Prostate gland (tissue), 2 donors: ENCODE results near the gene MRGPRD. TPM values are rescaled to one million over a fixed set of nuclear protein-coding genes. Genes with fewer than 3 reads are reported as not detected.

ENCODE experiments used
- DNase-seq: peaks from one replicate; pipeline ENCODE4 v3.0.0-alpha.2; 2019; ENCODE audit warnings: low spot score
- H3K27ac ChIP-seq, 2 donors: fragments of 200-600 bp; sonication (generic); 2 replicates each; pipeline ENCODE4 v1.5.1; 2017 to 2019
- H3K27me3 ChIP-seq: fragments of 200-600 bp; sonication (generic); replicated peaks from 2 replicates; pipeline ENCODE4 v1.5.1; 2019; ENCODE audit not compliant: insufficient read depth
- H3K36me3 ChIP-seq, 2 donors: fragments of 200-600 bp; sonication (generic); 1 replicate in 1 of 2; 2 replicates in 1 of 2; pipeline versions ENCODE4 v1.5.1 to v1.8.1; 2017 to 2019
- H3K4me1 ChIP-seq: fragments of 200-600 bp; sonication (generic); replicated peaks from 2 replicates; pipeline ENCODE4 v1.5.1; 2019
- H3K4me3 ChIP-seq, 2 donors: fragments of 200-600 bp; sonication (generic); 2 replicates each; pipeline ENCODE4 v1.5.1; 2017 to 2019
- H3K9me3 ChIP-seq: fragments of 200-600 bp; sonication (generic); 2 replicates; pipeline ENCODE4 v1.5.1; 2017
- CTCF ChIP-seq, 4 experiments: fragments of 200-600 bp in 2 of 4; fragments of 450-650 bp in 2 of 4; sonication (generic) in 2 of 4; IDR thresholded peaks; 1 replicate in 3 of 4; 2 replicates in 1 of 4; pipeline ENCODE4 v1.5.1; 2016 to 2019; ENCODE audit warnings: antibody characterized with exemption in 4 of 4, mild to moderate bottlenecking in 2 of 4, moderate library complexity in 2 of 4
- POLR2A ChIP-seq: fragments of 450-650 bp; IDR thresholded peaks from one replicate; pipeline ENCODE4 v1.6.1; 2016; ENCODE audit warnings: antibody characterized with exemption, mild to moderate bottlenecking
- POLR2AphosphoS5 ChIP-seq: sonication (generic); formaldehyde crosslinking; IDR thresholded peaks from one replicate; pipeline ENCODE4 v1.6.1; 2017; ENCODE audit warnings: antibody characterized with exemption
- WGBS: methylation state at CpG from one replicate; pipeline ENCODE4 v1.1.5; 2018; 5-methylcytosine and 5-hydroxymethylcytosine counted together
- intact Hi-C: fragments of 100-400 bp; cut with DNase I; formaldehyde crosslinking; loops from one replicate; pipeline ENCODE4 v1.14.2; 2022
- total RNA-seq, 2 donors: library from RNA; depleted of rRNA; stranded (reverse); fragments of >200 nt; gene quantifications; one replicate each; pipeline ENCODE4 v1.1.0, GENCODE V29; 2016

MRGPRD gene
- total RNA-seq, 2 donors from 2014 or later = not detected

DNA sequence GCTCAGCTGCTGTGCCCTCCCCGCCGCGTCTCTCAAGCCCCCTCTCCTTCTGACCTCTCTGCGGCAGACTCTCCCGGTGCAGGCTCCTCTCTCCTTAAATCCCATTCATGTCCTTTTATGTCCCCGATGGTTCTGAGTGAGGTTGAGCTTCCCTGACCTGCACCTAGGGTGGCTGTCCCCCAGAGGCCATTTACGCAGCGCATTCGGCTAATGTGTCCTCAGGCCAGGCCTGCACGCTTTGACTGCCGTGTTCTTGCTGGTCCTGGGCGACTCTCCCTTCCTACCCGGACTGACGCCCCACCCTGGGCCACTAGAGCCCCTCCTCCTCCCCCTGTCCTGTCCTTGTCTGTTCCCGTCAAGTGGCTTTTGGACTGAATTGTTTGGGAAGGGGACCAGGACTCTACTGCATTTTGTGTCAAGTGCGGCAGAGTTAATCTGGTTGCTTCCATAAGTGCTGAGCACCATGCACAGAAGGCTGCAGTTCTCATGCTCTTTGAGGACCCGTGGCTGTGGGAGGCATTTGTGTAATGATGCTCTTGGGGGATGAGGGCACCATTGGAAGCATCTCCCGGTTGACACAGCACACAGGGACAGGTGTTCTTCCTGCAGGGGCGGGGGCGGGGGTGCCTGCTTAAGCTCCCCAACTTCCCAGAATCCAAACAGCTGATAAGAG, 40.0 kb downstream of the MRGPRD start:
- WGBS = 84% methylated on average over 20 of the region's 20 CpGs
- Histone ChIP-seq H3K4me3 (no peak overlapping the region), H3K9me3 (no peaks in the 10 kb centered on the region), H3K36me3 (peaks cover 3 to 10% of the 10 kb centered on the region in 2 donors), H3K27me3 (no peaks in the 10 kb centered on the region), H3K27ac (no peak overlapping the region), H3K4me1 (no peaks in the 10 kb centered on the region)
- intact Hi-C loops = loop anchor here (5.0 kb wide), 1 partner anchor 72 kb away; the partner anchor contains the start of gene MRGPRF
- DNase-seq = no peak
- no peak for TF ChIP-seq POLR2A
- TF ChIP-seq POLR2AphosphoS5 = no peak
- TF ChIP-seq CTCF (IDR thresholded peaks at IDR 0.05) = no peak

- no peak overlapping the region for H3K27ac ChIP-seq
- H3K9me3 ChIP-seq = no peaks in the 10 kb centered on the region
- H3K36me3 ChIP-seq = peaks cover 3 to 10% of the 10 kb centered on the region in 2 donors
- DNase-seq = no peak
- intact Hi-C loops = loop anchor here (5.0 kb wide), 1 partner anchor 72 kb away; the partner anchor contains the start of gene MRGPRF
- no peak for TF ChIP-seq POLR2AphosphoS5
- no peak for TF ChIP-seq POLR2A
- TF ChIP-seq CTCF (IDR thresholded peaks at IDR 0.05) = no peak
- H3K27me3 ChIP-seq = no peaks in the 10 kb centered on the region
- WGBS = 84% methylated on average over 33 of the region's 33 CpGs
- no peaks in the 10 kb centered on the region for H3K4me1 ChIP-seq
- no peak overlapping the region for H3K4me3 ChIP-seq
Measured at GRCh38 chr11:68939583-68940555, 40.9 kb downstream of the MRGPRD start.

- DNase-seq = no peak
- Histone ChIP-seq H3K4me1 (no peaks in the 10 kb centered on the region), H3K36me3 (peaks cover 3 to 10% of the 10 kb centered on the region in 2 donors), H3K4me3 (no peak overlapping the region), H3K27me3 (no peaks in the 10 kb centered on the region), H3K9me3 (no peaks in the 10 kb centered on the region), H3K27ac (no peak overlapping the region)
- TF ChIP-seq CTCF (IDR thresholded peaks at IDR 0.05) (no peak), POLR2A (no peak), POLR2AphosphoS5 (no peak)
- WGBS = 86% methylated on average over 17 of the region's 17 CpGs
- intact Hi-C loops = no loop called here
Measured at GRCh38 chr11:68938816-68939582, 41.8 kb downstream of the MRGPRD start.

DNA sequence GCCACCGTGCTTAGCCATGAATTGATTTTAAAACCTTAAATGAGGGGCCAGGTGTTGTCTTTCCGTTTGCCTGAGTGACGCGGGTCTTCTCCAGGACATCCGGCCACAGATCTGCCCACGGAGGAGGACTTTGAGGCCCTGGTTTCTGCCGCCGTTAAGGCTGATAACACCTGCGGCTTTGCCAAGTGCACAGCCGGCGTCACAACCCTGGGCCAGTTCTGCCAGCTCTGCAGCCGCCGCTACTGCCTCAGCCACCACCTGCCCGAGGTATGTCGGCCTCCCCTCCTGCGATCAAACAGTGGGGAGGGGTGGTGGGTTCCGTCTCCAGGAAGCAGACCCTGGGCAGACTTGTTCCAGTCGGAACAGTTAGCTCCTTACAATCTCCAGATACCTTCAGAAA, 42.7 kb downstream of the MRGPRD start:
- H3K27me3 ChIP-seq = no peaks in the 10 kb centered on the region
- H3K36me3 ChIP-seq = peaks cover 3 to 10% of the 10 kb centered on the region in 2 donors
- WGBS = 85% methylated on average over 18 of the region's 18 CpGs
- H3K27ac ChIP-seq = no peak overlapping the region
- intact Hi-C loops = no loop called here
- H3K9me3 ChIP-seq = no peaks in the 10 kb centered on the region
- DNase-seq = no peak
- no peak overlapping the region for H3K4me3 ChIP-seq
- TF ChIP-seq POLR2A (no peak), POLR2AphosphoS5 (no peak), CTCF (IDR thresholded peaks at IDR 0.05) (no peak)
- no peaks in the 10 kb centered on the region for H3K4me1 ChIP-seq
